Activated gamma-delta T cell treated with Interleukin-2 at 50 U/mL for 16 hours (primary cell): Measurements from ENCODE around the gene SNAPC3.
A peak's percentile ranks its signal among the peaks of the same experiment; 100 is the strongest.

Source experiments
- DNase-seq: peaks from one replicate; pipeline ENCODE4 v3.0.0-alpha.2; 2020

Gene SNAPC3

GRCh38 chr9:15498246-15498995, 75.7 kb downstream of the SNAPC3 start:
- DNase-seq, result no peak

- no peak for DNase-seq
Observed at GRCh38 chr9:15499139-15499538, 76.5 kb downstream of the SNAPC3 start.

- no peak for DNase-seq
Observed at GRCh38 chr9:15501179-15501578, 78.5 kb downstream of the SNAPC3 start.

- DNase-seq, result no peak
Observed at GRCh38 chr9:15501803-15502202, 79.1 kb downstream of the SNAPC3 start.

- no peak for DNase-seq
Observed at GRCh38 chr9:15505921-15506320, 83.2 kb downstream of the SNAPC3 start.

- peak; percentile 55 for DNase-seq
Observed at GRCh38 chr9:15509931-15510788, 87.5 kb downstream of the SNAPC3 start.

GRCh38 chr9:15510789-15511575, 88.3 kb downstream of the SNAPC3 start, which contains the start of gene PSIP1:
TSS of gene PSIP1 (minus strand) at chr9:15510970. CDS start at chr9:15510188, 782 bp downstream.
- DNase-seq, result peak; percentile 85
